GM23338 (cell line): ENCODE measurements around the gene ACBD5.
"Not testable (repeated sequence)": the region's sequence is repeated elsewhere in the genome, so short reads cannot be mapped to it uniquely, and the experiment has no call there.

ENCODE experiments used
- CTCF ChIP-seq, 2 experiments: fragments of 200-600 bp in 1 of 2; sonication (generic) in 1 of 2; conservative IDR thresholded peaks; 2 replicates each; pipeline versions ENCODE4 v1.5.1 to v1.6.1; 2016 to 2017; ENCODE audit warnings: antibody characterized with exemption in 2 of 2, low read depth in 2 of 2, mild to moderate bottlenecking in 2 of 2, moderate library complexity in 1 of 2
- EZH2 ChIP-seq: fragments of 200-600 bp; sonication (generic); IDR thresholded peaks from one replicate; pipeline ENCODE4 v1.8.0; 2017; ENCODE audit warnings: antibody characterized with exemption, mild to moderate bottlenecking, low read depth; ENCODE audit not compliant: unreplicated experiment
- EZH2phosphoT487 ChIP-seq: fragments of 200-600 bp; sonication (generic); IDR thresholded peaks from one replicate; pipeline ENCODE4 v1.8.1; 2018; ENCODE audit warnings: antibody characterized with exemption; ENCODE audit not compliant: unreplicated experiment
- JUNB ChIP-seq: IDR thresholded peaks from one replicate; pipeline ENCODE4 v1.6.1; 2016; ENCODE audit warnings: antibody characterized with exemption; ENCODE audit not compliant: unreplicated experiment
- NANOG ChIP-seq: IDR thresholded peaks from 2 replicates; pipeline ENCODE4 v1.6.1; 2016; ENCODE audit warnings: antibody characterized with exemption, borderline replicate concordance
- POLR2AphosphoS5 ChIP-seq: IDR thresholded peaks from 2 replicates; pipeline ENCODE4 v1.6.1; 2016; ENCODE audit warnings: antibody characterized with exemption, low read depth
- REST ChIP-seq: IDR thresholded peaks from one replicate; pipeline ENCODE4 v1.6.1; 2018; ENCODE audit warnings: antibody characterized with exemption; ENCODE audit not compliant: unreplicated experiment
- ZNF114 ChIP-seq: fragments of 250-450 bp; sonication (Bioruptor Pico); IDR thresholded peaks from 2 replicates; pipeline ENCODE4 v1.5.0; 2020; ENCODE audit warnings: mild to moderate bottlenecking, moderate library complexity
- ZNF331 ChIP-seq: fragments of 250-450 bp; sonication (Bioruptor Pico); IDR thresholded peaks from 2 replicates; pipeline ENCODE4 v1.5.0; 2020; ENCODE audit warnings: low read depth, mild to moderate bottlenecking, moderate library complexity
- TF ChIP-seq, protein P1 (sequence below): IDR thresholded peaks from 2 replicates; pipeline ENCODE4 v1.6.1; 2016; ENCODE audit warnings: antibody characterized with exemption

GRCh38 chr10:27266025-27266424 is 25.4 kb upstream of the ACBD5 start:
- not testable (repeated sequence) for TF ChIP-seq ZNF114; EZH2; CTCF (conservative IDR thresholded peaks at IDR 0.05; ENCODE audit: low read depth in 2 of 2); NANOG; REST; ZNF331 (CRISPR knock-in tag); POLR2AphosphoS5; JUNB; EZH2phosphoT487
- TF ChIP-seq, protein P1, sequence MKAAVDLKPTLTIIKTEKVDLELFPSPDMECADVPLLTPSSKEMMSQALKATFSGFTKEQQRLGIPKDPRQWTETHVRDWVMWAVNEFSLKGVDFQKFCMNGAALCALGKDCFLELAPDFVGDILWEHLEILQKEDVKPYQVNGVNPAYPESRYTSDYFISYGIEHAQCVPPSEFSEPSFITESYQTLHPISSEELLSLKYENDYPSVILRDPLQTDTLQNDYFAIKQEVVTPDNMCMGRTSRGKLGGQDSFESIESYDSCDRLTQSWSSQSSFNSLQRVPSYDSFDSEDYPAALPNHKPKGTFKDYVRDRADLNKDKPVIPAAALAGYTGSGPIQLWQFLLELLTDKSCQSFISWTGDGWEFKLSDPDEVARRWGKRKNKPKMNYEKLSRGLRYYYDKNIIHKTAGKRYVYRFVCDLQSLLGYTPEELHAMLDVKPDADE, result not testable (repeated sequence)
